Measurements from ENCODE around the gene CELF2. TPM values are rescaled to one million over a fixed set of nuclear protein-coding genes. Genes with fewer than 3 reads are reported as not detected.

Gene CELF2
- total and polyA plus RNA-seq, 9 of the 15 experiments (the other 6 are each of a cell fraction or from before 2014, with no cell fraction given), result 4.0 to 20.3 (median 11.1) TPM

DNA sequence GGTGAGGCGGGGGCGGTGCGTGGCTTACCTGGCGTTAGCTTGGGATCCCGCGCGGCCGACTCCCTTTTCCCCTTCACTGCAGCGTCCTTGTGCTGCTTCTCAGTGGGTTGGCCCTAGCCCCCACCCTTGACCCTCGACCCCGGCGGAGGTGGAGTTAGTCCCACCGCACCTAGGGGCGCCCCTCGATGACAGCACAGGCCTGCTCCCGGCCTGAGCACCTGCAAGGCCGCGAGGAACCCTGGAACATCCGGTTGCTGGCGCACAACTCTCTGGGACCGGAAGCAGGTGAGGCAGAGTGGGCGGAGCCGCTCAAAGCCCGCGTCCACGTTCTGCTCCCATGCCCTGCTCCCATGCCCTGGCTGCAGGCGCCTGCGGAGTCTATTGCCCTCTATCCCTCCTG lies 326.9 kb downstream of the CELF2 start (continued):
- TF ChIP-seq, protein P1, sequence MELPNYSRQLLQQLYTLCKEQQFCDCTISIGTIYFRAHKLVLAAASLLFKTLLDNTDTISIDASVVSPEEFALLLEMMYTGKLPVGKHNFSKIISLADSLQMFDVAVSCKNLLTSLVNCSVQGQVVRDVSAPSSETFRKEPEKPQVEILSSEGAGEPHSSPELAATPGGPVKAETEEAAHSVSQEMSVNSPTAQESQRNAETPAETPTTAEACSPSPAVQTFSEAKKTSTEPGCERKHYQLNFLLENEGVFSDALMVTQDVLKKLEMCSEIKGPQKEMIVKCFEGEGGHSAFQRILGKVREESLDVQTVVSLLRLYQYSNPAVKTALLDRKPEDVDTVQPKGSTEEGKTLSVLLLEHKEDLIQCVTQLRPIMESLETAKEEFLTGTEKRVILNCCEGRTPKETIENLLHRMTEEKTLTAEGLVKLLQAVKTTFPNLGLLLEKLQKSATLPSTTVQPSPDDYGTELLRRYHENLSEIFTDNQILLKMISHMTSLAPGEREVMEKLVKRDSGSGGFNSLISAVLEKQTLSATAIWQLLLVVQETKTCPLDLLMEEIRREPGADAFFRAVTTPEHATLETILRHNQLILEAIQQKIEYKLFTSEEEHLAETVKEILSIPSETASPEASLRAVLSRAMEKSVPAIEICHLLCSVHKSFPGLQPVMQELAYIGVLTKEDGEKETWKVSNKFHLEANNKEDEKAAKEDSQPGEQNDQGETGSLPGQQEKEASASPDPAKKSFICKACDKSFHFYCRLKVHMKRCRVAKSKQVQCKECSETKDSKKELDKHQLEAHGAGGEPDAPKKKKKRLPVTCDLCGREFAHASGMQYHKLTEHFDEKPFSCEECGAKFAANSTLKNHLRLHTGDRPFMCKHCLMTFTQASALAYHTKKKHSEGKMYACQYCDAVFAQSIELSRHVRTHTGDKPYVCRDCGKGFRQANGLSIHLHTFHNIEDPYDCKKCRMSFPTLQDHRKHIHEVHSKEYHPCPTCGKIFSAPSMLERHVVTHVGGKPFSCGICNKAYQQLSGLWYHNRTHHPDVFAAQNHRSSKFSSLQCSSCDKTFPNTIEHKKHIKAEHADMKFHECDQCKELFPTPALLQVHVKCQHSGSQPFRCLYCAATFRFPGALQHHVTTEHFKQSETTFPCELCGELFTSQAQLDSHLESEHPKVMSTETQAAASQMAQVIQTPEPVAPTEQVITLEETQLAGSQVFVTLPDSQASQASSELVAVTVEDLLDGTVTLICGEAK (IDR thresholded peaks at IDR 0.05), result peak; percentile 31; the same call in 1 of the 2 replicates
- TF ChIP-seq, protein P1 (CRISPR knock-in tag; IDR thresholded peaks at IDR 0.05), result no peak
- TF ChIP-seq L3MBTL2 (IDR thresholded peaks at IDR 0.05), result peak; percentile 34
- TF ChIP-seq, protein P2, sequence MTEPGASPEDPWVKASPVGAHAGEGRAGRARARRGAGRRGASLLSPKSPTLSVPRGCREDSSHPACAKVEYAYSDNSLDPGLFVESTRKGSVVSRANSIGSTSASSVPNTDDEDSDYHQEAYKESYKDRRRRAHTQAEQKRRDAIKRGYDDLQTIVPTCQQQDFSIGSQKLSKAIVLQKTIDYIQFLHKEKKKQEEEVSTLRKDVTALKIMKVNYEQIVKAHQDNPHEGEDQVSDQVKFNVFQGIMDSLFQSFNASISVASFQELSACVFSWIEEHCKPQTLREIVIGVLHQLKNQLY (CRISPR knock-in tag; conservative IDR thresholded peaks at IDR 0.05), result no peak

All from K562 (cell line).